ENCODE data around the gene STXBP6. TPM values are rescaled to one million over a fixed set of nuclear protein-coding genes. Genes with fewer than 3 reads are reported as not detected.

The STXBP6 gene
- total RNA-seq, 1 experiment from 2014 or later, result 0.27 TPM

GRCh38 chr14:24940213-24940783 is 109.6 kb downstream of the STXBP6 start:
- Histone ChIP-seq H3K9me2 (ENCODE audit: insufficient read depth) (no peaks in the 10 kb centered on the region), H3K4me3 (replicated peaks in 1 of 2; ENCODE audit: low read depth in 1 of 2, low read length in 2 of 2) (no peak overlapping the region), H3K9me3 (ENCODE audit: control insufficient read depth in 1 of 2, insufficient read depth in 1 of 2, low read depth in 1 of 2, low read length in 2 of 2) (peaks cover 0 to 14% of the 10 kb centered on the region in 2 experiments; a peak in 2 of 4 replicates), H2AFZ (ENCODE audit: low read depth, low read length, poor library complexity, severe bottlenecking) (no peak overlapping the region), H3K36me3 (ENCODE audit: control insufficient read depth in 1 of 2, insufficient read depth in 2 of 2, low read length in 2 of 2) (no peaks in the 10 kb centered on the region), H3K27me3 (ENCODE audit: insufficient read depth, low read length) (no peaks in the 10 kb centered on the region), H3K4me1 (ENCODE audit: control insufficient read depth in 1 of 2, insufficient read depth in 2 of 2, low read length in 2 of 2) (no peaks in the 10 kb centered on the region), H3K79me2 (ENCODE audit: insufficient read depth, low read length) (no peaks in the 10 kb centered on the region), H4K20me1 (ENCODE audit: insufficient read depth) (no peaks in the 10 kb centered on the region), H3K27ac (ENCODE audit: low read depth, low read length) (no peak overlapping the region), H3K9ac (ENCODE audit: low read length) (no peak overlapping the region), H3K4me2 (ENCODE audit: low read length) (no peak overlapping the region)
- DNase-seq (ENCODE audit: low read depth, low spot score) (no peak), ATAC-seq (no peak)
- BruUV-seq (replicated peaks), result no TSS peak
- ChIA-PET RAD21 (ENCODE audit: low non-redundant PET in 1 of 2, low total read pairs in 2 of 2, uncharacterized antibody in 2 of 2, unreplicated experiment in 2 of 2) (no interaction called here), POLR2A (no interaction called here), CTCF (no interaction called here)
- intact Hi-C loops (cut with micrococcal nuclease), result no loop called here
- TF ChIP-seq EZH2phosphoT487 (IDR thresholded peaks at IDR 0.05; ENCODE audit: borderline replicate concordance), result no peak
- TF ChIP-seq TCF7L2 (IDR thresholded peaks at IDR 0.05; ENCODE audit: borderline replicate concordance, extremely low read depth, insufficient read depth, insufficient read length), result no peak
- TF ChIP-seq POLR2AphosphoS5 (IDR thresholded peaks at IDR 0.05; ENCODE audit: low read depth, low read length), result no peak
- no peak for TF ChIP-seq SRF (IDR thresholded peaks at IDR 0.05; ENCODE audit: low read depth)
- TF ChIP-seq, protein P1, sequence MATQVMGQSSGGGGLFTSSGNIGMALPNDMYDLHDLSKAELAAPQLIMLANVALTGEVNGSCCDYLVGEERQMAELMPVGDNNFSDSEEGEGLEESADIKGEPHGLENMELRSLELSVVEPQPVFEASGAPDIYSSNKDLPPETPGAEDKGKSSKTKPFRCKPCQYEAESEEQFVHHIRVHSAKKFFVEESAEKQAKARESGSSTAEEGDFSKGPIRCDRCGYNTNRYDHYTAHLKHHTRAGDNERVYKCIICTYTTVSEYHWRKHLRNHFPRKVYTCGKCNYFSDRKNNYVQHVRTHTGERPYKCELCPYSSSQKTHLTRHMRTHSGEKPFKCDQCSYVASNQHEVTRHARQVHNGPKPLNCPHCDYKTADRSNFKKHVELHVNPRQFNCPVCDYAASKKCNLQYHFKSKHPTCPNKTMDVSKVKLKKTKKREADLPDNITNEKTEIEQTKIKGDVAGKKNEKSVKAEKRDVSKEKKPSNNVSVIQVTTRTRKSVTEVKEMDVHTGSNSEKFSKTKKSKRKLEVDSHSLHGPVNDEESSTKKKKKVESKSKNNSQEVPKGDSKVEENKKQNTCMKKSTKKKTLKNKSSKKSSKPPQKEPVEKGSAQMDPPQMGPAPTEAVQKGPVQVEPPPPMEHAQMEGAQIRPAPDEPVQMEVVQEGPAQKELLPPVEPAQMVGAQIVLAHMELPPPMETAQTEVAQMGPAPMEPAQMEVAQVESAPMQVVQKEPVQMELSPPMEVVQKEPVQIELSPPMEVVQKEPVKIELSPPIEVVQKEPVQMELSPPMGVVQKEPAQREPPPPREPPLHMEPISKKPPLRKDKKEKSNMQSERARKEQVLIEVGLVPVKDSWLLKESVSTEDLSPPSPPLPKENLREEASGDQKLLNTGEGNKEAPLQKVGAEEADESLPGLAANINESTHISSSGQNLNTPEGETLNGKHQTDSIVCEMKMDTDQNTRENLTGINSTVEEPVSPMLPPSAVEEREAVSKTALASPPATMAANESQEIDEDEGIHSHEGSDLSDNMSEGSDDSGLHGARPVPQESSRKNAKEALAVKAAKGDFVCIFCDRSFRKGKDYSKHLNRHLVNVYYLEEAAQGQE (IDR thresholded peaks at IDR 0.05; ENCODE audit: low read depth), result no peak
- TF ChIP-seq SIN3A (IDR thresholded peaks at IDR 0.05; ENCODE audit: low read depth), result no peak

Measured in HCT116 (cell line).